ENCODE results near the gene HNRNPLL.
A peak's percentile ranks its signal among the peaks of the same experiment; 100 is the strongest.
"Not testable (repeated sequence)": the region's sequence is repeated elsewhere in the genome, so short reads cannot be mapped to it uniquely, and the experiment has no call there.

The HNRNPLL gene

GRCh38 chr2:38615237-38615636 lies 12.5 kb upstream of the HNRNPLL start:
- no peaks in the 10 kb centered on the region for H3K27me3 ChIP-seq (replicated peaks; ENCODE audit: control insufficient read depth, insufficient read depth, low read length)
- H3K36me3 ChIP-seq (ENCODE audit: control insufficient read depth, insufficient read depth, low read length), result no peaks in the 10 kb centered on the region
- no peak for DNase-seq (ENCODE audit: extremely low read depth, insufficient read length)
- H3K4me3 ChIP-seq (replicated peaks; ENCODE audit: low read depth, low read length), result no peak overlapping the region
- no peak for TF ChIP-seq CTCF (IDR thresholded peaks at IDR 0.05; ENCODE audit: insufficient read depth, low read length, poor library complexity, severe bottlenecking)

DNA sequence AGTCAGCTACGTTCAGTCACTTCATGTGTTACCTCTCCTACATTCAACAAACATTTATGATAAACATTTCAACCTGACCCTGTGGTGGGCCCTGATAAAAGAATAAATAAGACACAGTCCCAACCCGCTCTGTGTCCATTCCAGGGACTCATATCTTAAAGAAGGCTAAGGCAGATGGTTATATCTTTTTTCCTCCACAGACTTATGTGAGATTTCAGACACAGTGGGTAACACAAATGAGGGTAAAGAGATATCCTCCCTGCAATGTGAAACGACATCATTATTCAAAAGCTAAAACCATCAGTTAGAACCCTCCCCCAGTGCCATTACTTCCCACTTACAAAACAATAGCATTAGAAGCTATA lies 11.1 kb upstream of the HNRNPLL start:
- no peak for DNase-seq (ENCODE audit: extremely low read depth, insufficient read length)
- Histone ChIP-seq H3K36me3 (ENCODE audit: control insufficient read depth, insufficient read depth, low read length) (no peaks in the 10 kb centered on the region), H3K27me3 (replicated peaks; ENCODE audit: control insufficient read depth, insufficient read depth, low read length) (no peaks in the 10 kb centered on the region), H3K4me3 (replicated peaks; ENCODE audit: low read depth, low read length) (no peak overlapping the region)
- TF ChIP-seq CTCF (IDR thresholded peaks at IDR 0.05; ENCODE audit: insufficient read depth, low read length, poor library complexity, severe bottlenecking), result no peak

DNA sequence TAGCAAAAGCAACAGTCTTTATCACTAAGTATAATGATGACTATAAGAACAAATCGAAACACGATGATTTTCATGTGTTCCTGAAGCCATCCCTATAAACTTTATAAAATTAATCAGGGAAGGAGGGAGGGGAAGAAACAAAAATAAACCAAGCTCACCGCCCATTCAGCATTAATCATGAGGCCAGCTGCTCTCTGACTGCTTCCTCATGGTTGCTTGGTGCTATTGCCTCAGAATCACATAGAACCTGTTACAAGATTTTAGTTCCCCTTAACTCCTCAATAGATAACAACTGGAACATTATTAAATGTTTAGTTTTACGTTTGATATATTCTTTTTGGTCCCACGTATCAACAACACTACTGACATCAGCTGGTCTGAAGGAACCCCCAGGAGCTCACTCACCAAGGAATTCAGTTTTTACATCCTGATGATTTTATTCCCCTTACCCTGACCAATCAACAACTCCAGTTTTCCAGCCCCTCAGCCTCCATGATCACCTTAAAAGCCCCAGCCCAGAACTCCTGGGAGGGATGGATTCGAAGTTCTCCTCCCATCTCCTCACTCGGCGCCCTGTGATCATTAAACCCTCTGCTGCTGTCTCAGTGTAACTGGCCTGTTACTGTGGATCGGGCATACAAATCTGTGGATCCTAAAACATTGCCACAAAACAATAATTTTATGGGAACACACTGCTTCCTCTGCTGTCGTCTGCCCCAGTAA lies 10.6 kb upstream of the HNRNPLL start:
- no peak overlapping the region for H3K4me3 ChIP-seq (replicated peaks; ENCODE audit: low read depth, low read length)
- DNase-seq (ENCODE audit: extremely low read depth, insufficient read length), result no peak
- no peaks in the 10 kb centered on the region for H3K27me3 ChIP-seq (replicated peaks; ENCODE audit: control insufficient read depth, insufficient read depth, low read length)
- no peaks in the 10 kb centered on the region for H3K36me3 ChIP-seq (ENCODE audit: control insufficient read depth, insufficient read depth, low read length)
- TF ChIP-seq CTCF (IDR thresholded peaks at IDR 0.05; ENCODE audit: insufficient read depth, low read length, poor library complexity, severe bottlenecking), result no peak

GRCh38 chr2:38610851-38611801 lies 8.4 kb upstream of the HNRNPLL start:
- Histone ChIP-seq H3K36me3 (ENCODE audit: control insufficient read depth, insufficient read depth, low read length) (no peaks in the 10 kb centered on the region), H3K4me3 (replicated peaks; ENCODE audit: low read depth, low read length) (no peak overlapping the region), H3K27me3 (replicated peaks; ENCODE audit: control insufficient read depth, insufficient read depth, low read length) (no peaks in the 10 kb centered on the region)
- DNase-seq (ENCODE audit: extremely low read depth, insufficient read length), result peak; percentile 32
- no peak for TF ChIP-seq CTCF (IDR thresholded peaks at IDR 0.05; ENCODE audit: insufficient read depth, low read length, poor library complexity, severe bottlenecking)

- DNase-seq (ENCODE audit: extremely low read depth, insufficient read length); H3K27me3 ChIP-seq (replicated peaks; ENCODE audit: control insufficient read depth, insufficient read depth, low read length); H3K36me3 ChIP-seq (ENCODE audit: control insufficient read depth, insufficient read depth, low read length); H3K4me3 ChIP-seq (replicated peaks; ENCODE audit: low read depth, low read length): not testable (repeated sequence)
These were observed 6.5 kb upstream of the HNRNPLL start for GRCh38 chr2:38609246-38609645.

GRCh38 chr2:38608755-38609154 lies 6.0 kb upstream of the HNRNPLL start:
- Histone ChIP-seq H3K36me3 (ENCODE audit: control insufficient read depth, insufficient read depth, low read length) (no peaks in the 10 kb centered on the region), H3K4me3 (replicated peaks; ENCODE audit: low read depth, low read length) (no peak overlapping the region), H3K27me3 (replicated peaks; ENCODE audit: control insufficient read depth, insufficient read depth, low read length) (no peaks in the 10 kb centered on the region)
- no peak for TF ChIP-seq CTCF (IDR thresholded peaks at IDR 0.05; ENCODE audit: insufficient read depth, low read length, poor library complexity, severe bottlenecking)
- DNase-seq (ENCODE audit: extremely low read depth, insufficient read length), result no peak

Measured in GM06990 (cell line).